GM21717 (cell line): Measurements from ENCODE around the gene MYO1D.

Experiments
- ATAC-seq: cut with Tn5 transposase; IDR thresholded peaks from one replicate; pipeline ENCODE4 v1.9.1; 2021; ENCODE audit warnings: mild to moderate bottlenecking, moderate library complexity; ENCODE audit not compliant: unreplicated experiment

MYO1D gene

DNA sequence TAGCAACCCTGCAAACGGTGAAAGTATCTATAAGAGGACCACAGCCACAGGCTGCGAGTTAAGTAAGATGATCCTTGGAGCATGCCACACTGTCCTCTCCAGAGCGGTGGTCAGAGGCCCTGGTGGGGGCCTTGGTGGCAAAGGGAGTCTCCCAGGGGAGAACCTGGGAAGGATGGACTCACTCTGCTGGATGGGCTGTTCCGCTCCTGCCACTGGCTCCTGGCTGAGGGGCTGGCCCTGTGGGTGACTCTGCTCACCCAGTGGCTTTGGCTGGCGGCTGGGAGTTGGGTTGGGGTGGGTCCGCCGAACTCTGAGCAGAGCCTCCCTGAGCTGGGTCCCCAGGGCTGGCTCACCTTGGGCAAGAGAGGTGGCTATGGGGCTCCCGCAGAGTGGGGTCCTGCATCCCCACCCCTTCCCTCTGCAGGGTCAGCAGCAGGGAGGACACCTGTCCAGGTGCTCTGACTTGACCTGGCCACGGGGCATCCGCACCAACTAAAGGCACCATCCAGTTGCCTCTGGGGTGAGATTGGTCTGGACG lies 382.9 kb downstream of the MYO1D start:
- no peak for ATAC-seq

- no peak for ATAC-seq
Observed at GRCh38 chr17:32493571-32493970, 383.4 kb downstream of the MYO1D start.

DNA sequence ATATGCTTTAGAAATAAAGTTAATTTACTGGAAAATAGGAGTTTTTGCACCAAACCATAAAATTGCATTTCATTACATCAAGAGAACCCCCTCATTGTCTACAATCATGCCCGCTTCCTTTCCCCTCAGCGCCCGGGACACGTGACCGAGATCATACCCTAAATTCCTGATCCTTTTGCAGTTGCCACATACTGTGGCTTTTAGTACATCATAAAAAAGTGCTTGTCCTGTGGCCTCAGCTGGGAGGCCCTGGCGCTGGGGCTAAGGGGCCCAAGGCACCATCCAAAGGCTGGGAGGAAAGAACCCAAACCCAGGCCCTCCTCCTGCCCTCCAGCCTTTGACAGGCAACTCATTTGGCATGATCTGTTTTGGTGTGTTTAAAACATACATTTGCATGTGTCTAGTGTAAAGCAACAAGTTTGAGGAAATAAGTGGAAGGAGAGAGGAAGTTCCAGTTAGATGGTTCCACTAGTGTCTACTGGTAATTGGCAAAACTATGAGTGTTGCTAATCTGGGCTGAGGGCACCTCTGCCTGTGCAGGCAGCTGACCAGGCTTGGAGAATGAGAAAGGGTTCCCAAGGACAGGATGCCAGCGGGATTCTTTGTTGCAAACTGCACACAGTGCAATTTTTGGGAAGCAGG lies 384.2 kb downstream of the MYO1D start:
- ATAC-seq: no peak

DNA sequence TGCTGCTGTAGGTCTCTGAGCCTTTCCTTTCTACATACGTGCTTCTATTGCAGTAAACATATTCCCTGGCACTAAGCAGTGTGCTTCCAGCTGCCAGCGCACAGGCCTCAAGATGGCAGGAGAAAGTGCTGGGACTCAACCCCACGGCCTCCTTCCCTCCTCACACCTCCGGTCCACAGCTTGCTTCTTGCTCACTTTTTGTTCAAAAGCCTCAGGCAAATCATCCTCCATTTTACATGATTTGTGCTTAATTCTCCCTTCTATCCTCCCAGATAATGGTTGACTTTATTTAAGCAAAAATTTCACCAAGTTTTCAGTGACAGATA lies 384.7 kb downstream of the MYO1D start:
- ATAC-seq: no peak

DNA sequence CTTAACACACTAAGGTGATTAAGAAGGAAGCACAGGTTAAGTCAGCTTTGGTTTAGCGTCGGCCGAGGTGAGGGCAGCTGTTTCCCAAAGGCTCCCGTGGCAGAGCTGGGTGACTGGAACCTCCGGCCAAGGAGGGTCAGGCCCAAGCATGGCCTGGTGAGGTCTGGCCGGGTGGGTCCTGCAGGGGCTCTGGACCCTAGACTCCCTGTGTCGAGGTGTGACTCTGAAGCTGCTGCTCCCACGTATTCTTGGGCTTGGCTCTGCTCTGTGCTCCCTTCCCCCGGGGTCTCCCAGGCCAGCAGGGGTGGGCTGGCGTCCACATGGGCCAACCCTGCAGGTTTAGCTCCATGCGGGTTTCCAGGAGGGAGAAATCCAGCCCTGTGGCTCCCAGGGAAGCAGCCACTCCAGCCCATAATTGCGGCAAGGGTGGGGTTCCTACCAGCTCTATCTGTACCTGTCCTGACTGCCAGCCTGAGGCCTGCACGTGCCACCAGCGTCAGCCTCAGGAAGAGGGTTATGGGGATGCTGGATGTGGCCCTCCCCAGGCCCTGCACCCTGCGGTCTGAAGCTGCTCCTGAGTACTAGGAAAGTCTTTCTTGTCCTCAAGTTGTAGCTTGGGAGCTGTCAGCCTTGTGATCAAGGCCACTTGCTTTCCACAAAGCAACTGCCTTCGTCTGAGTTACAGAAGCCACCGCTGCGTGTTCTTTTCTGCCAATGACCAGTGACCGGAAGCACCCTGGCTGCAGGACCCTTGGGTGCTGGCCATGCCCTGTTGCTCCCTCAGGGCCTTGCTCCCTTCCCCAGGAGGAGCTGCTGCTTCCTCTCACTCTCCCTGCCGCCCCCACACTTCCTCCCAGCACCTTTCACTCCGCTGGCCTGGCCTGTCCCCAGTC lies 385.3 kb downstream of the MYO1D start:
- no peak for ATAC-seq

DNA sequence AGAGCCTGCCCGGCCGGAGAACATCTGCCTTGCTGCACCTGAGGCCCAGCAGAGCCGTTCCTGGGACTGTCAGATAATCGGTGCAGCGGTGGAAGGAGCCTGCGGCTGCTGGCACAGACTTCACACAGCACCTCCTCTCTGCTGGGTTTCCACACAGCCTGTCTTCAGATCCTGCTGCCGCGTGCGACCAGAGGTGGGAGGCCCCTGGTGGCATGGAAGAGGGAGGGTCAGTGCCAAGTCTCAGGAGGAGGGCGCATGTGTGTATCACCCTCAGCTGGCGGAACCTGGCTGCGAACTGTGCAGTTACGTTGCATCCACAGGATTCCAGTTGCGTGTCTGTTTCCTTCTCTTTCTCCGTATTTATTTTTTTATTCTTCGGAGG lies 386.8 kb downstream of the MYO1D start:
- ATAC-seq: no peak

GRCh38 chr17:32489320-32490100 lies 387.4 kb downstream of the MYO1D start:
- no peak for ATAC-seq

DNA sequence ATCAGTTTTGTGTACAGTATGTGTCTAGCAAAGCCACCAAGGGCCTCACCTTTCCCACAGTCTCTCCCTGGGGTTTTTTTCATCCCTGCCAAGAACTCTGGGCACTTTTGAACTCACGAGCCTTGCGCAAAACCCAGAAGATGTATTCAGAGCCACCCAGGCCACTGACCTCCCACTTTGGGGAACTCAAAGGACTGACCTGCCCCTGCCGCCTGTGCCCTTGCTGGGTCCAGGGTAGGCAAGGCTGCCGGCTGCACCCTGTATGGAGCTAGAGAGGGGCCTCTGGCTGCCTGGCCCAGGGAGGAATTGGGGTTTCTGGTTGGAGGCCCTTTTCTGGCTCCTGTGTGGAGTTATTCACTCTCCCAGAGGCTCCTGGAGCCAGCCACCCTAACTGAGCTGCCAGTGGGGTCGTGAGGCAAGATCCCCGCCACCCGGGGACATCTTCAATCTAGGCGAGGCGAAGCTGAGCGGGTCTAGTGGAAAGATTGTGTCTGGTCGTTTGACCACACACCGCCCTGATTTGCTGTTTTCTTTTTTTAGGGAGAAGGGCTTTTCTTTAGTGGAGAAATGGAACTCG lies 388.2 kb downstream of the MYO1D start:
- ATAC-seq: no peak

- ATAC-seq: no peak
Observed at GRCh38 chr17:32488177-32488542, 388.8 kb downstream of the MYO1D start.

GRCh38 chr17:32487473-32488176 lies 389.3 kb downstream of the MYO1D start:
- ATAC-seq: no peak

GRCh38 chr17:32486701-32487472 lies 390.0 kb downstream of the MYO1D start, which contains the start of gene CDK5R1:
TSS of gene CDK5R1 (plus strand) at chr17:32486993. CDS start at chr17:32487621, 628 bp downstream.
- ATAC-seq: peak; percentile 42

- ATAC-seq: peak; percentile 38
Observed at GRCh38 chr17:32486111-32486700, 390.7 kb downstream of the MYO1D start.

DNA sequence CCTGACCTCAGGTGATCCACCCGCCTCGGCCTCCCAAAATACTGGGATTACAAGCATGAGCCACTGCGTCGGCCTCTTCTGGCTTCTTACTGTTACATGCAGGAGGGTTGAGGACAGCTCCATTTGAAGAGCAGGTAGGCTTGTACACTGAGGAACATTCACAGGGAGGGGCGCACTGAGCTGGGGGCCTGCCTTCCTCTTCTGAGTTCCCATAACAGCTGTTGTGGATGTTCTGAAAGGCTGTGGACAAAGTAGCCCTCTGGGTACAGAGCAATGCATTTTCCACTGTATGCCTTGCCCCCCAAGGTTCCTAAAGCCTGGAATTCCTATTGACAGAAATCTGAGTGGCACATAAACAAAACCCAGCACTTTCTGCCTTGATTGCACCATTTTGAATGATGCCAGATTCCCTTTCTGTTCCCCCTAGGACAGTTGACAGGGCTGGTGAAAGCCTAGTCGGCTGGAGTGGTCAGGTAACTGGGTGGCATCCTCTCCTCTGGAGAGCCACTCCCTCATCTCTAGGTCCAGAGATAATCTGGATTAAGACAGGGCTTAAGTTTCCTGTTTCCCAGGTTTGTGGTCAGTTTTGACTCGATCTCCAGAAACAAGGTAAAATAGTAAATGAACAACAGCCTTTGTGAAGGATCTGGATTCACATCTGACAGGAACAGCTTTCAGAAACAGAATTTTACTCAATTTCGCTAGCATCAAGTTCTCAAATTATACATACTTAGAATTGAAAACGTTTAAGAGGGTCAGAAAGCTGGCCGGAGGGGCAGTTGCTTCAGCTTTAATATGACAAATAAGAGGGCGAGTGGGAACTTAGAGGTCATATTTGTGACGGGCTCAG lies 391.4 kb downstream of the MYO1D start:
- ATAC-seq: no peak

DNA sequence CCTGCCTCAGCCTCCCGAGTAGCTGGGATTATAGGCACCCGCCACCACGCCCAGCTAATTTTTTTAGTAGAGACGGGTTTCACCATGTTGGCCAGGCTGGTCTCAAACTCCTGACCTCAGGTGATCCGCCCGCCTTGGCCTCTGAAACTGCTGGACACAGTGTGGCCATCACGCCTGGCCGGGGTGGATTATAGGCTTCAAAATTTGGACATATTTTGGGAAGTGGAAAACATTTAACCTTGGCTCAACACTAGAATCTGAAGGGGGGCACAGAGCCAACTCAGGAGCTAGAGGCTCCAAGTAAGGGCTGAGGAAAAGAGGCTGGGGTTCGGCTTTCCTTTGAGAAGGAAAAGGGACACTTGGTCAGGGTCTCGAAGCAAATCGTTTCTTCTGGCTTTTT lies 392.3 kb downstream of the MYO1D start:
- ATAC-seq: no peak

DNA sequence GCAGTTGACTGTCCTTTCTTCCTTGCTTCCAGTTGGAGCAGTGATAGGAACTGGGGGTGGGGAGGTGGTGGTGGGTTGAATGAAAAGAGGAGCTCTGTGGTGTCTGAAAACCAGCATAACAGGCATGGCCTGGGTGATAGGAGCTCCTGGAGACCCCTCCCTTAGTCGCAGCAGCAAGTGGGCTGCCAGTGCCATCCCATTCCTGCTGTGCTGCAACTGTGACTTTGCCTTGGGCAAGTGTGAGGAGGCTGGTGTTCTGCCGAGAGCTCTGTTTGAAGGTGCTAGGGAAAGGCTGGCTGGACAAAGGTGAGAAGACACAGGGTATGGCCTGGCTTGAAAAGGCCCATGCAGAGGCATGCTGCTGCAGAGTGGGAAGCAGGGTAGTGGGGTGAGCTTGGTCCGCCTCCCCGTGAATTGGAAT lies 392.9 kb downstream of the MYO1D start:
- ATAC-seq: no peak

GRCh38 chr17:32483451-32484019 lies 393.4 kb downstream of the MYO1D start:
- no peak for ATAC-seq

GRCh38 chr17:32482568-32483320 lies 394.2 kb downstream of the MYO1D start:
- no peak for ATAC-seq
